Ureter (tissue), 1 donor: ENCODE measurements around the gene DYRK4. TPM values are rescaled to one million over a fixed set of nuclear protein-coding genes. Genes with fewer than 3 reads are reported as not detected.
"Not testable (repeated sequence)": the region's sequence is repeated elsewhere in the genome, so short reads cannot be mapped to it uniquely, and the experiment has no call there.

ENCODE experiments used
- DNase-seq: peaks from one replicate; pipeline ENCODE4 v3.0.0-alpha.2; 2020; ENCODE audit warnings: low spot score
- total RNA-seq: library from RNA; stranded (reverse); gene quantifications from one replicate; pipeline ENCODE4 v1.2.4, GENCODE V29; 2023
- donor health status: DM: yes; HTN: yes; CAD: no.

DYRK4 gene, protein sequence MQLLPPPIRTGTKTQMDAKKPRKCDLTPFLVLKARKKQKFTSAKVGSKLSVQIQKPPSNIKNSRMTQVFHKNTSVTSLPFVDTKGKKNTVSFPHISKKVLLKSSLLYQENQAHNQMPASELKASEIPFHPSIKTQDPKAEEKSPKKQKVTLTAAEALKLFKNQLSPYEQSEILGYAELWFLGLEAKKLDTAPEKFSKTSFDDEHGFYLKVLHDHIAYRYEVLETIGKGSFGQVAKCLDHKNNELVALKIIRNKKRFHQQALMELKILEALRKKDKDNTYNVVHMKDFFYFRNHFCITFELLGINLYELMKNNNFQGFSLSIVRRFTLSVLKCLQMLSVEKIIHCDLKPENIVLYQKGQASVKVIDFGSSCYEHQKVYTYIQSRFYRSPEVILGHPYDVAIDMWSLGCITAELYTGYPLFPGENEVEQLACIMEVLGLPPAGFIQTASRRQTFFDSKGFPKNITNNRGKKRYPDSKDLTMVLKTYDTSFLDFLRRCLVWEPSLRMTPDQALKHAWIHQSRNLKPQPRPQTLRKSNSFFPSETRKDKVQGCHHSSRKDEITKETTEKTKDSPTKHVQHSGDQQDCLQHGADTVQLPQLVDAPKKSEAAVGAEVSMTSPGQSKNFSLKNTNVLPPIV
- total RNA-seq, result 38.5 TPM

DNA sequence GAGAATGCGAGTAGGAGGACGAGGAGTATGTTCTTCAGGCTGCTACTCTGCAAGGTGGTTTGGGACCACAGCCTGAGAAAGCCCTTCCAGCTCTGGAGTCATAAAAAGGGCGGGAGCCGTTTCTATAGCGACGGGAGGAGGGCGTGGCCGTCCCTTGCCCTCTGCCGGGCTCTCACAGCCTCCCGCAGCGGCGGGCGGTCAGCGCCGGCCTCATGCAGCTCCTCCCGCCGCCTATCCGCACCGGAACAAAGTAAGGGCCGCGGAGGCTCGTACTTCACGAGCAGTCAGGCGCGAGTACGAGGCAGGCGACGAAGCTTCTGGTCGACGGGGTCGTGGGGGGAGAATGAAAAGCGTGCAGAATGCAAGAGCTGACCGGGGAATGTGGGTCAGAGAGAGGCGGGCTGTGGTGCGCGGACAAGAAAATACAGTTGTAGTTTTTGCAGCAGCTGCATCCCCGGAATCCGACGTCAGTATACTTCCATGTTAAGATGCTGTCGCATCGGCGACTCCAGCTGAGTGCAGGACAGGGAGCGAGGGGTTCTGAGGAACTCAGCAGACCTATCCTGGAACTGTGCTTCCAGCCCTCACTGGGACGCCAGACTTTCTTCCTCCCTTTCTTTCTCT, at the start of gene DYRK4:
TSS of gene DYRK4 (plus strand) at position 175 of the 624 bp plus-strand sequence. CDS start at position 213, 38 bp downstream.
- DNase-seq, result peak; percentile 81

DNA sequence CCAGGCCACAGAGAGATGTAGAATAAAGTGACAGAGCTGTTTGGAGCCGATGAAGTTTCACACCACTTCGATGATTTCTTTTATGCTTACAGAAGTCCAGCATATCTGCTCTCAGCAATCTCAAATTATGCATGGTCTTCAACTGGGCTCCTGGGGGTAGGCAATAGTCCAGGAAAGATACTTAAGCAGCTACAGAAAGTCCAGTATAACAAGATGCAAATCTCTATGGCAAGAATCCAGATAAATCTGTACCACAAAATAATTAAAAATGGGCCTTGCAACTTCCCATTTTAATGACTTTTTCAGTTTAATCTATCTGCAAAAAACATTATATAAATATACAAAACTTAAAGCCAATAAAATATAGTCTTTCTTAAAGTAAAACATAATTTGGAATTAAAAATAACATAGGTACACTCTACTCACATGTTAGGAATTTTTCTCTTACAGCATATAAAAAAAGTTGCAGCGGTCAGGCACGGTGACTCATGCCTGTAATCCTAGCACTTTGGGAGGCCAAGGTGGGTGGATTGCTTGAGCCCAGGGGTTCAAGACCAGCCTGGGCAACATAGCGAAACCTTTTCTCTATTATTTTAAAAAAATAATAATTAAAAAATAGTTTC, 43.8 kb upstream of the DYRK4 start:
- no peak for DNase-seq

- not testable (repeated sequence) for DNase-seq
Measured at GRCh38 chr12:4523443-4523842, 38.6 kb upstream of the DYRK4 start.

- no peak for DNase-seq
Measured at GRCh38 chr12:4526923-4527546, 35.0 kb upstream of the DYRK4 start.

DNA sequence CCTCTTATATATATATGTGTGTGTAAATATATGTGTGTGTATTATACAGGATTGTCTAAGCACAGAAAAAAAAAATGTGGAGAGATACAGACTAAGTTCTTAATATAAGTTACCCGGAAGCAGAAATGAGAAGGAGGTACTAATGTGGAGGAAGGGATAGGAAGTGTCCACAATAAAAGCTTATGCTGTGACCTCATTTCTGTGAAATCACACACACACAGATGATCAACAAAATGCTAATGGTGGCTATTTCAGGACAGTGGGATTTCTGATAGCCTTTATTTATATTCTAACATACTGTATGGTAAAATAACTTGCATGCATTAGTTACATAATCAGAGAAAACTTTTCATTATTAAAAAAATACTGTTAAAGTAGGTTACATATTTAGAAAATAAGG, 31.8 kb upstream of the DYRK4 start:
- DNase-seq, result no peak

GRCh38 chr12:4530982-4531586, 30.9 kb upstream of the DYRK4 start:
- DNase-seq, result no peak

GRCh38 chr12:4535092-4535491, 26.9 kb upstream of the DYRK4 start:
- no peak for DNase-seq

DNA sequence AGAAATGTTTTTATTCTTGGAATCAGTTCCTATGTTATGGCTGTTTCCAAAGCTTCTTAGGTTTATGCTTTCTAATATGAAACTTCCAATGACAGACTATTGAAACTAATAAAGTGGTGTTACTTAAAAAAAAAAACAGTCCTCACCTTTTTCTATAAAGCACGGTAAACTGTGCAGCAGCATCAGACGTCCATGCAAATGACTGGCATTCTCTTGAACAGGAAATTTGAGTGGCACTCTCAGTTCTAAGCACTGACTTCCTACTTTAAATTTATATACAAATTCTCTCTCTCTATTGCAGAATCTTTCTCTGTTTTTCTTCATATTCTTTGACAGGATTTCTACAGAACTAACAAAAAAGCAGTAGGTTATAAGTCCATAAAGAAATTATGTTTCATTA, 26.1 kb upstream of the DYRK4 start:
- DNase-seq, result no peak

- DNase-seq, result peak; percentile 96
Measured at GRCh38 chr12:4538207-4539160, 23.5 kb upstream of the DYRK4 start, which contains the start of gene RAD51AP1. RAD51AP1 (plus strand) TSS chr12:4538890; CDS start chr12:4538940, 50 bp downstream.

DNA sequence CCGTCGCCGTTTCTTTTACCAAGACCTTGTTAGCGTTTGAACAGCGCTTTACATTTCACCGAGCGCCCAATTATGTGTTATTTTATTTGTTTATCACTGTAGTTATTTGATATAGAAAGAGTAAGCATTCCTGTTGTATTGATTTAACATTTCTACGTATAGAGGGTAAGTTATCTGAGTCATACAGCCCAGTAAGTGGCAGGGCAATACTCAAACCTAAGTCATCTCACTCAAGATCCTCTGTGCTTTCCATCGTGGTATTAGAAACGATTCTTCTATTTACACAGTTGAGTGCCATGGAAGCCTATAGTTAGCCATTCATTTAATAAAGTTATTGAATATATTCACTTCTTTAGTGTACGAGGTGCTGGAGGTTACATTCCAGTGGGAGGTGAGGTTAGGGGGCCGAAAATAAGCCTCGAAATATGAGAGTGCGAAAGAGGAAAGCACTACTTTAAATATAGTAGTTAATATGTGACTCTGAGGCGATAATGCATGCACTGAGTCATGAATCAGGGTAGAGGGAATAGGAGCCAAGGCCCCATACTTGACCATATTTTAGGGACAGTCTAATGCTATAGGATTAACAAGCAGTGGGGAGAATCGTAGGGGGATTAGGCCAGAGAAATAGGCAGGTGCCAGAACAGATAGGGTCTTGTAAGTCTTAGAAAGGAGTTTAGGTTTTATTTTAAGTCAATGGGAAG, 22.7 kb upstream of the DYRK4 start:
- DNase-seq, result no peak

- DNase-seq, result no peak
Measured at GRCh38 chr12:4540170-4540569, 21.8 kb upstream of the DYRK4 start.

GRCh38 chr12:4540638-4541037, 21.4 kb upstream of the DYRK4 start:
- no peak for DNase-seq

GRCh38 chr12:4545195-4545594, 16.8 kb upstream of the DYRK4 start:
- no peak for DNase-seq

- DNase-seq, result no peak
Measured at GRCh38 chr12:4552191-4552590, 9.8 kb upstream of the DYRK4 start.

GRCh38 chr12:4553943-4554342, 8.1 kb upstream of the DYRK4 start:
- DNase-seq, result no peak

GRCh38 chr12:4555804-4556203, 6.2 kb upstream of the DYRK4 start:
- DNase-seq, result no peak

DNA sequence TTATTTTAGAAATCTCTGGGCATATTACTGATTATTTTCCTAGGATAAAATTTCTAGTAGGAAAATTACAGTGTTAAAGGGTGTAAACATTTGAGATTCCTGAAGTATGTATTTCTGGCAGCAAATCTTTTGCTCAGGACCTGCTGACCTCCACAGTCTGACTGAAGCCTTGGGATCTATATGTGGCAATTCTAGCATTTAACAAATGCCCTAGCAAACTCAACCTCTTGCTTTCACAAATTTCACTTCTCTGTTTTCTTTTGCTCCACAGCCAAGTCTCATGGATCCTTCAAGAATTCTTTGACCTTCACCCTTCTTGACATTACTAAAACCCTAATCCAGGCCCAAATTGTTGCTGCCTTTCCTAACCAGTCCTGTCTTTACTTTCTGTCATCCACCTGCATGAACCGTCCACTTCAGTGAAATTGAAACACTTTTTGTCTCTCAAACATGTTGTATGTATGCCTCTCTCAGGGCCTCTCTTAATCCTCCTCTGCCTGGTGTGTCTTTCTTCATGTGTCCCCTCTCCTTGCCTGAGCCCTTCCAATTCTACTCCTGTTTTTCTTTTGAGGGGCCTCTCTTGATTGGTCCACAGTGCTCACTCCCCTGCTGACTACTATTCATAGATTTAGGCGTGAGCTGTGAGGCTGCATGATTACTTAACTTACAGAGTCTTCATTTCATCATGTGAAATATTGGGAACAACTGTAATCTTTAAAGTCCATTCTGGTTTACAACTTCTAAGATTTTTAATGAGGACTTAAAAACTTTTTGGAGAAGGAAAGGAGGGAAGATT, 5.1 kb upstream of the DYRK4 start:
- no peak for DNase-seq

DNA sequence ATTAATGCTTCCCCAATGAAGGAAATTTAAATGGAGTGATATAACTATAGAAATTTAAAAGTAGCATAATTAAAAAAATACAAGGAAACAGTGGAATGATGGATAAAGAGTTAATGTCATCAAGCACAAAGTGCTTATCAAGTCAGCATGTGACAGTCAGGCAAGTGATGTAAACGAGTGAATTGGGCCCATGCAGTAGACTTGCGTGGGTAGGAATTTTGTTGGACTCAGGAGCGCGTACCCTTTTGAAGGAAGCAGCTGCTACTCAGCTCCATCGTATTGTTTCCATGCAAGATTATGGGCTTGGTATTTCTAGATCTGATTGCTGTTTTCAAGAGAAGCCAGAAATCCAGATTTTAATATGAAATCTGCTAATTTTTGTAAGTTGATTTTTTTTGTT, 4.4 kb upstream of the DYRK4 start:
- no peak for DNase-seq

DNA sequence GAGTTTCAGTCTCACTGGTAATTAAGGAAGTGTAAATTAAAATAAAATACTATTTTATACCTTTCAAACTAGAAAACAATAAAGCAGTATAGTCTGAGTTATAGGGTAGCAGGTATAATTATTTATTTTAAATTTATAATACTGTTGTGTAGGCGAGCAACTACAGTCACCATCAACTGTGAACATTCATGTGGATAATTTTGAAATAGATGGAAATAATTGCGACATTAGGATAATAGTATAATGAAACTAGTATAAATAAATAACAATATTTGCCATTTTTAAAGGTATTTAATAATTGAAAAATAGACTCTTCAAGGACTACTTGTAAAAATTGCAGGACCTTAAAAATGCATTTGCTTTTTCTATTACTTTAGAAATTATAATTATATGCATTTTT, 3.8 kb upstream of the DYRK4 start:
- no peak for DNase-seq
